SHP77 (cell line): ENCODE results near the gene SRSF10.
"Not testable (repeated sequence)": the region's sequence is repeated elsewhere in the genome, so short reads cannot be mapped to it uniquely, and the experiment has no call there.

Source experiments
- DNase-seq, 2 experiments: peaks; one replicate each; lab custom pipeline; 2025; lab: John Stamatoyannopoulos, UW

Gene SRSF10

GRCh38 chr1:23958810-23959460, 21.2 kb downstream of the SRSF10 start:
- DNase-seq, result peak; percentile 90 to 93

DNA sequence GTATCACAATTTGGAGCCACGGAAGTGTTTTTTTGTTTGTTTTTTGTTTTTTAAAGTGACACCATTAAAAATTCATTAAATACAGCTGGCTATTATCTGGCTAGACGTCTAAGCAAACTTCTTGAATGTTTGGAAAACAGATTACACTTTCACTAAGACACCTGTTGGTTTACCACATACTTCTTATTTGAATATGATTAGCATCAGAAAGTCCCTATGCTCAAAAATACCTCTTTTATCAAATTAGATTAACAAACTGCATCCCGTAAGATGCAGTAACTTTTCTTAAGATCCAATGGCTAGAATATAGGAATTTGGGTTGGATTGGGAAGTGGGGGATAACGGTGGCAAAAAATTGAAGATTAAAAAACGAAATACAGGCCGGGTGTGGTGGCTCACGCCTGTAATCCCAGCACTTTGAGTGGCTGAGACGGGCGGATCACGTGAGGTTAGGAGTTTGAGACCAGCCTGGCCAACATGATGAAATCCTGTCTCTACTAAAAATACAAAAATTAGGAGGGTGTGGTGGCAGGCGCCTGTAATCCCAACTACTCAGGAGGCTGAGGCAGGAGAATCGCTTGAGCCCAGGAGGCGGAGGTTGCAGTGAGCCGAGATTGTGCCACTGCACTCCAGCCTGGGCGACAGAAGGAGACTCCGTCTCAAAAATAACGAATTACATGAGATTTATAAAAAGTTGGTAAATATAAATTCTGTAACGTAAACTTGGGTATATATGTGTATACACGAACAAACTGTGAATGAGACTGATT, 21.9 kb downstream of the SRSF10 start:
- not testable (repeated sequence) for DNase-seq

GRCh38 chr1:23957096-23957495, 23.0 kb downstream of the SRSF10 start:
- no peak for DNase-seq

GRCh38 chr1:23953020-23953419, 27.1 kb downstream of the SRSF10 start:
- DNase-seq, result no peak

GRCh38 chr1:23947366-23947765, 32.8 kb downstream of the SRSF10 start:
- no peak for DNase-seq

DNA sequence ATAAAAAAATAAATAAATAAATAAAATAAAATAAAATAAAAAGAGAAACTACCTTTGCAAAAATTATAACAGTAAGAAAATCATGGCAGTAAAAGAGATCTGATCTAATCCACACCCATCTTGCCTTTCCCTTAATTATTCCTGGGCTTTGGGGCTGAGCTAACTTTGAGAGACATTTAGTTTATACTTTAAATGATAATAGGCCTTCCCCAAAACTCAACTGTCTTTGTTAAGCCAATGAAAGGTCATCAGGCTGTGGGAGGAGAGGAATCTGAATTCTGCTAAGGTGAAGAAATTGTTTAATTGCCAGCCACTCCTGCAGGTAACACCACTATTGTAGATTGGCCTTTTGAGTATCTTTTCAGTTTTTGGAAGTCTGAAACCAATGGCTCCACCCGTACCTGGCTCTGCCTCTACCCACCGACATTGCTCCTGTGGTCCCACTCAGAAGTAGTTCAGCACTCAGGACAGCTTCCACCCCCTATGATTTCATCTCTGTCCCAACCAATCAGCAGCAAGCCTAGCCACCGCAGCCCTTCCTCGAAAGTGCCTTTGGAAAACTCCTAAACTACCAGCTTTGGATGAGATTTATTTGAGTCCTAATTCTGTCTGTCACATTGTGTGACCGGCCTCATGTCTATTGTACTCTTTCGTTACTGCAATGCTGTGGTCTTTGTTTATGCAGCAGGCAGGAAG, 43.5 kb downstream of the SRSF10 start:
- no peak for DNase-seq

DNA sequence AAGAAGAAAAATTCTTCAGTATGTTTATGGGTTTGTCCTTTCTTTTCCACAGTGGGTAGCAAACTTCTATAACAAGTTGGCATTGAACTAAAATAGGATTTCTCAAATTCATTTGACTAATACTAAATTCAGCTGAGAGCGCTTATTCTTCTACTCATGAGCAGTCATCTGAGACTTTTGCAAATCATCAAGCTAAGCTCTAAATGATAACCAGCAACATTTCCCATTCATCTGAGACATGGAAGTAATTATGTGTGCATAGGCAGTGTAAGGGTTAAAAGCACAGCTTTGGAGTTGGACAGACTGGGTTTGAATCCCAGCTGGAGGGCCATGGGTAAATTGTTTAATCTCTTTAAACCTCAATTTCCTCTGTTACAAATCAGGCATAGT, 48.6 kb downstream of the SRSF10 start:
- DNase-seq, result no peak

DNA sequence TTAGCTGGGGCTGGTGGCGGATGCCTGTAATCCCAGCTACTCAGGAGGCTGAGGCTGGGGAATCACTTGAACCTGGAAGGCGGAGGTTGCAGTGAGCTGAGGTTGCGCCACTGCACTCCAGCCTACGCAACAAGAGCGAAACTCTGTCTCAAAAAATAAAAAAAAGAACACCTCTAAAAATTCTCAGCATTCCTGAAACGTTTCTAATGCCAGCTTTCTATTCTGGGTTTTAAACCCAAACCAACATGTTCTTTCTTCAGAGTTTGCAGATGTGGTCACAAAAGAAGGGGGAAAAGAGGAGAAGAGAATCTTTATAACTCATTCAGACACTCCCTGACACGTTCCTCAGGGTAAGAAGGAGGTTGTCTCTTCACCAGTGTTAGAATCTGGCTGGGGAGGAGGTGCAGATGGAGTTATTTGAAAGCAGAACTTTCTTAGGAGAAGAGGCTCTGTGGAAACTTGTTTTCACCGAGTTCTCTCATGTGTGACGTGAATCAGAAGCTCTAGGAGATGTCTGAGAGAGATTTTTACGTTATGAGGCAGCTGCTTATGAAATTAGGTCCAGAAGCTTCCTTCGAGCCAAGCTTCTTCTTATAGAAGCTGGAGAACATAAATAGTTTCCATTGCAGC, 49.2 kb downstream of the SRSF10 start:
- no peak for DNase-seq

DNA sequence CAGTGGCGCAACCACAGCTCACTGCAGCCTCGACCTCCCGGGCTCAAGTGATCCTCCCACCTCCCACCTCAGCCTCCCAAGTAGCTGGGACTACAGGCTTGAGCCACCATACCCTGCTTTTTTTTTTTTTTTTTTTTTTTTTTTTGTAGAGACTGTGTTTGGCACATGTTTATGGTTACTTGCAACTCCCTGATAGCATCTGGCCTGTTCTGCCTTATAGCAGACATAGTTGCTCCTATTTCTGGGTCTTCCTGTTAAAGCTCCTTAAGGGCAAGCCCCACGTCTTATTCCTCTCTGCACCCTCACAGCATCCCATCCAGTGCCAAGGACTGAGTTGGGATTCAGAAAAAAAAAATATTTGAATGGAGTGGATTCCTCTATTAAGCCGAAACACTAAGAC, 49.9 kb downstream of the SRSF10 start:
- DNase-seq, result no peak

- no peak for DNase-seq
Measured at GRCh38 chr1:23928789-23929188, 51.3 kb downstream of the SRSF10 start.

DNA sequence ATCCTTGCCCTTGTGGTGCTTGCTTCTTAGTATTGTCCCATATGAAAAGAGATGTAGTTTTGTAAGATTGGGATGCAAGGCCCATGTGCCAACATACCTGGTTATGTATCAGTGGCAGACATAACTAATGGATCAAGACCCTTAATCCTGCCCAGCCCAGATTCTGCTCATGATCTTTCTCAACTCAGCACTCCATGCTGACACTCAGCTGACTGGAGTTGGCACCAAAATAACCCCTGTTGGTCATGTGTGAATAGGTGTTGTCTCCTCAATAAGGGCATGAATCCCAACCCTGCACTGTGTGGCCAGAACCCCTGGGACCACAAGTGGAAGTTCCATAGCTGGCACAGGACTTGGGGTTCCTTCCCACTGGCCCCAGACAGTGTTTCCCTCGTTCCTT, 53.0 kb downstream of the SRSF10 start:
- DNase-seq, result no peak

- no peak for DNase-seq
Measured at GRCh38 chr1:23925279-23925678, 54.8 kb downstream of the SRSF10 start.

- DNase-seq, result no peak
Measured at GRCh38 chr1:23924601-23925000, 55.5 kb downstream of the SRSF10 start.

DNA sequence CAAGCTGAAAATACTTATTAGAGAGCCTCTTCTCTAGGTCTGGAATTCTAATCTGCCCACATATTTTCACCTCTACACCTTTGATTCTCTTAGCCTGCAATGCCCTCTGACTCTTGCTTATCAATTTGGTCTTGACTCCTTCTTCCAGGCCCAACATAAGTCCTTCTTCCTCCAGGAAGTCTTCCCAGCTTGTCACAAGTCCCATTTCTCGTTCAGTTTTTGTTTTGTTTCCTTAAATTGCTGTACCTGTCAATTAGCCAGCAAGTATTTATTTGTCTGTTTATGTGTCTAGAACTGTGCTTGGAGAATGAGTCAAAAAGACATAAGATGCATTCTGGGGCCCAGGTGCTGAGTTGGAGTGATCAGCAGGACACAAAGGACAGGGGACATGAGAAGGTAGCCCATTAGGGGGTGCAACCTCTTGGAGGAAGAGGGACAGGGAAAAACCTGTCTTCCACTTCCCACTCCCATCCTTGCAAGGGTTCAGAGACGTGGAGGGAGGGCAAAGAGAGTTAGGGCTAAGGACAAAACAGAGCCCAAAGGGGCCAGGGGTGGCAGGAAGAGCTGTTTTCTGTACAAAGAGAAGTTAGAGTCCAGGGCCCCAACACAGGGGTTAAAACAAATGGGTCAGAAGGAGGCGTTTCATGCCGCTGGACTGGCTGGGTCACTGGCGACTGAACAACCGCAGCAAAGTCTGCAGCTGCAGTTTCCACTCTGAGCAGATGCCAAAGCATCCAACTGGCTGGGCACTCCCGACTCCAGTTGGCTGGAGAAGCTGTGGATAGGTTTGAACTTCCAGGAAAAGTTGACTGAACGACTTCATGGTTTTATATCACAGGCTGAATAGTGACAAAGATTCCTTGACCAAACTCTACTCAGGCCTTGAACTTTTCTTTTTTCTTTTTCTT, 56.3 kb downstream of the SRSF10 start:
- DNase-seq, result no peak

GRCh38 chr1:23922321-23922943, 57.7 kb downstream of the SRSF10 start:
- no peak for DNase-seq

- peak; percentile 76 to 77 for DNase-seq
Measured at GRCh38 chr1:23916209-23917131, 63.7 kb downstream of the SRSF10 start.

GRCh38 chr1:23915466-23915865, 64.7 kb downstream of the SRSF10 start:
- DNase-seq, result no peak

DNA sequence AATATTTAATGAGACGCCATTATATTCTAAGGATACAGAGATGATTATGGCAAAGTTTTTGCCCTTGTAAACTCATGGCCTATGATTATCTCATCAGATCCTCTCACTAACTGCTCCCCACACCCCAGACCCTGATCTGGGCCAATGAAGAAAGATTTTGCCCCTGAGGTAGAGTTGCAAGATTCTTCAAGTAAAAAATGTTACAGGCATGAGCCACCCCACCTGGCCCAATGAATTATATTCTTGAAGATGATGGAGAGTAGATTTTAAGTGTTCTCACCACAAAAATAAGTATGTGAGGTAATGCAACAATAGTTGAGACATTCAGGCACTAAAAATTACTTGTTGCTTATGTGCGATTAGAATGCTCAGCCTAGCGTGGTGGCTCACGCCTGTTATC, 65.2 kb downstream of the SRSF10 start:
- DNase-seq, result no peak
